ENCODE measurements around the gene VCAM1. TPM values are rescaled to one million over a fixed set of nuclear protein-coding genes. Genes with fewer than 3 reads are reported as not detected.

VCAM1 gene
- total and polyA plus RNA-seq, 9 donors: 19.0 to 91.4 (median 32.1) TPM

- Histone ChIP-seq H3K4me1 (ENCODE audit: insufficient read depth) (no peaks in the 10 kb centered on the region), H3K9me3 (no peaks in the 10 kb centered on the region), H3K27ac (no peak overlapping the region), H3K4me3 (no peak overlapping the region), H3K27me3 (no peaks in the 10 kb centered on the region), H3K36me3 (no peaks in the 10 kb centered on the region)
- DNase-seq: no peak
- TF ChIP-seq, protein P1, sequence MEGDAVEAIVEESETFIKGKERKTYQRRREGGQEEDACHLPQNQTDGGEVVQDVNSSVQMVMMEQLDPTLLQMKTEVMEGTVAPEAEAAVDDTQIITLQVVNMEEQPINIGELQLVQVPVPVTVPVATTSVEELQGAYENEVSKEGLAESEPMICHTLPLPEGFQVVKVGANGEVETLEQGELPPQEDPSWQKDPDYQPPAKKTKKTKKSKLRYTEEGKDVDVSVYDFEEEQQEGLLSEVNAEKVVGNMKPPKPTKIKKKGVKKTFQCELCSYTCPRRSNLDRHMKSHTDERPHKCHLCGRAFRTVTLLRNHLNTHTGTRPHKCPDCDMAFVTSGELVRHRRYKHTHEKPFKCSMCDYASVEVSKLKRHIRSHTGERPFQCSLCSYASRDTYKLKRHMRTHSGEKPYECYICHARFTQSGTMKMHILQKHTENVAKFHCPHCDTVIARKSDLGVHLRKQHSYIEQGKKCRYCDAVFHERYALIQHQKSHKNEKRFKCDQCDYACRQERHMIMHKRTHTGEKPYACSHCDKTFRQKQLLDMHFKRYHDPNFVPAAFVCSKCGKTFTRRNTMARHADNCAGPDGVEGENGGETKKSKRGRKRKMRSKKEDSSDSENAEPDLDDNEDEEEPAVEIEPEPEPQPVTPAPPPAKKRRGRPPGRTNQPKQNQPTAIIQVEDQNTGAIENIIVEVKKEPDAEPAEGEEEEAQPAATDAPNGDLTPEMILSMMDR (IDR thresholded peaks at IDR 0.05): no peak
- TF ChIP-seq EP300 (IDR thresholded peaks at IDR 0.05): no peak
- no peak for TF ChIP-seq POLR2A (IDR thresholded peaks at IDR 0.05)
- intact Hi-C loops (cut with DNase I): no loop called here
Observed at GRCh38 chr1:100760511-100760910, 41.0 kb downstream of the VCAM1 start.

DNA sequence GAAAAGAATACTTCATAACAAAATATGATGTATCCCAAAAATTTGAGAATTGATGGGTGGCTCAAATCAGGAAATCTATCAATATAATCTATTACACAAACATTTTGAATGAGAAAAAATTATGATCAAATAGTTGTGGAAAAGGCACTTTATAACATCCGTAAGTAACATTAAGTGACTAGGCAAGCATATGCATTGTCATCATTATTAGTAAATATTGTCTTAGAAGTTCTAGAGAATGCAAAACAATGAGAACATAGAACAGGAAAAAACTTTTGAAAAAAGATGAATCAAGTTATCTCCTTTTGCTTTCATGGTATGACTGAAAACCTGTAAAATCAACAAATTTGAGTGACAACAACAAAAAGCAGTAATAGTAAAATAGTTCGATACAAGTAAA lies 42.9 kb downstream of the VCAM1 start:
- Histone ChIP-seq H3K4me1 (ENCODE audit: insufficient read depth) (no peaks in the 10 kb centered on the region), H3K9me3 (no peaks in the 10 kb centered on the region), H3K27me3 (no peaks in the 10 kb centered on the region), H3K36me3 (no peaks in the 10 kb centered on the region), H3K4me3 (no peak overlapping the region), H3K27ac (no peak overlapping the region)
- DNase-seq: no peak
- TF ChIP-seq EP300 (IDR thresholded peaks at IDR 0.05) (no peak), POLR2A (IDR thresholded peaks at IDR 0.05) (no peak)
- TF ChIP-seq, protein P1 (IDR thresholded peaks at IDR 0.05): no peak
- 48 to 98% (median 78%) methylated on average over 2 of the region's 2 CpGs for WGBS, 3 donors
- intact Hi-C loops (cut with DNase I): no loop called here

GRCh38 chr1:100767176-100767890 lies 47.8 kb downstream of the VCAM1 start:
- TF ChIP-seq, protein P1 (IDR thresholded peaks at IDR 0.05): no peak
- no peak for TF ChIP-seq EP300 (IDR thresholded peaks at IDR 0.05)
- no peak for TF ChIP-seq POLR2A (IDR thresholded peaks at IDR 0.05)
- no peaks in the 10 kb centered on the region for H3K36me3 ChIP-seq
- no peak overlapping the region for H3K4me3 ChIP-seq
- no peak overlapping the region for H3K27ac ChIP-seq
- H3K27me3 ChIP-seq: no peaks in the 10 kb centered on the region
- H3K4me1 ChIP-seq (ENCODE audit: insufficient read depth): no peaks in the 10 kb centered on the region
- DNase-seq: no peak
- H3K9me3 ChIP-seq: no peaks in the 10 kb centered on the region
- intact Hi-C loops (cut with DNase I): no loop called here

- H3K36me3 ChIP-seq: no peaks in the 10 kb centered on the region
- H3K27ac ChIP-seq: no peak overlapping the region
- no peaks in the 10 kb centered on the region for H3K27me3 ChIP-seq
- intact Hi-C loops (cut with DNase I): no loop called here
- 89 to 98% (median 97%) methylated on average over 2 of the region's 2 CpGs for WGBS, 3 donors
- no peak overlapping the region for H3K4me3 ChIP-seq
- DNase-seq: no peak
- H3K4me1 ChIP-seq (ENCODE audit: insufficient read depth): no peaks in the 10 kb centered on the region
- TF ChIP-seq POLR2A (IDR thresholded peaks at IDR 0.05): no peak
- H3K9me3 ChIP-seq: no peaks in the 10 kb centered on the region
Observed at GRCh38 chr1:100769323-100769722, 49.8 kb downstream of the VCAM1 start.

- TF ChIP-seq POLR2A (IDR thresholded peaks at IDR 0.05): no peak
- no peak for TF ChIP-seq EP300 (IDR thresholded peaks at IDR 0.05)
- DNase-seq: no peak
- intact Hi-C loops (cut with DNase I): no loop called here
- Histone ChIP-seq H3K27me3 (no peaks in the 10 kb centered on the region), H3K36me3 (no peaks in the 10 kb centered on the region), H3K9me3 (no peaks in the 10 kb centered on the region), H3K27ac (no peak overlapping the region), H3K4me3 (no peak overlapping the region), H3K4me1 (ENCODE audit: insufficient read depth) (no peaks in the 10 kb centered on the region)
- 51 to 56% (median 54%) methylated on average over 4 of the region's 4 CpGs for whole genome bisulfite sequencing, 3 donors
Observed at GRCh38 chr1:100769906-100770646, 50.5 kb downstream of the VCAM1 start.
